MCF 10A (cell line): ENCODE measurements around the gene KIF2A. TPM values are rescaled to one million over a fixed set of nuclear protein-coding genes. Genes with fewer than 3 reads are reported as not detected.

Source experiments
- BruUV-seq: library from RNA; stranded (reverse); fragments of 400-500 nt; replicated peaks from 2 replicates; lab custom pipeline; 2021; lab: Mats Ljungman, UMichigan
- CTCF ChIA-PET: fragments of 300-600 bp; sonication (Branson Sonifier 250); formaldehyde crosslinking; extraction: SDS; loops from one replicate; lab custom pipeline; 2021; ENCODE audit warnings: antibody characterized with exemption, inconsistent platforms; lab: Yijun Ruan, JAX
- POLR2A ChIA-PET: fragments of 300-600, 350-650 bp; sonication (Branson Sonifier 250); formaldehyde crosslinking; extraction: SDS; loops from one replicate; lab custom pipeline; 2020; ENCODE audit warnings: antibody characterized with exemption, inconsistent platforms; lab: Yijun Ruan, JAX
- DNase-seq: peaks from one replicate; pipeline ENCODE4 v3.0.0-alpha.2; 2018; ENCODE audit not compliant: unreplicated experiment
- H3K27ac Mint-ChIP-seq: one replicate; pipeline ENCODE4 v1.8.0; 2022; ENCODE audit warnings: mild to moderate bottlenecking, low read depth, mixed read lengths; ENCODE audit not compliant: unreplicated experiment
- H3K27me3 Mint-ChIP-seq: one replicate; pipeline ENCODE4 v1.8.0; 2022; ENCODE audit warnings: mixed read lengths; ENCODE audit not compliant: insufficient read depth, unreplicated experiment
- H3K36me3 Mint-ChIP-seq: one replicate; pipeline ENCODE4 v1.8.0; 2022; ENCODE audit warnings: mild to moderate bottlenecking, moderate library complexity, mixed read lengths; ENCODE audit not compliant: insufficient read depth, unreplicated experiment
- H3K4me1 Mint-ChIP-seq: one replicate; pipeline ENCODE4 v1.8.0; 2022; ENCODE audit warnings: mixed read lengths; ENCODE audit not compliant: insufficient read depth, unreplicated experiment
- H3K4me3 Mint-ChIP-seq: one replicate; pipeline ENCODE4 v1.8.0; 2022; ENCODE audit warnings: mild to moderate bottlenecking, moderate library complexity, mixed read lengths; ENCODE audit not compliant: unreplicated experiment
- H3K9me3 Mint-ChIP-seq: one replicate; pipeline ENCODE4 v1.8.0; 2022; ENCODE audit warnings: mixed read lengths; ENCODE audit not compliant: unreplicated experiment
- CTCF ChIP-seq: fragments of 200-600 bp; IDR thresholded peaks from one replicate; pipeline ENCODE4 v1.8.0; 2022; ENCODE audit warnings: antibody characterized with exemption, mild to moderate bottlenecking; ENCODE audit not compliant: unreplicated experiment
- intact Hi-C: fragments of 100-400 bp; cut with micrococcal nuclease; formaldehyde crosslinking; loops from 2 replicates; pipeline ENCODE4 v1.14.1; 2022
- total RNA-seq: library from RNA; stranded (reverse); gene quantifications from 2 replicates; pipeline ENCODE4 v1.2.3, GENCODE V29; 2022

The KIF2A gene
- total RNA-seq, 1 experiment from 2014 or later: 61.0 TPM

- ChIA-PET CTCF (interaction anchor here (1.2 kb wide), 1 partner anchor 79 kb away, joined by 3 read pairs; no protein-coding TSS in a partner anchor), POLR2A (no interaction called here)
- BruUV-seq: no TSS peak
- H3K9me3 Mint-ChIP-seq: no peaks in the 10 kb centered on the region
- peaks cover 11% of the 10 kb centered on the region for H3K4me1 Mint-ChIP-seq
- no peaks in the 10 kb centered on the region for H3K36me3 Mint-ChIP-seq
- no peak for DNase-seq
- intact Hi-C loops: no loop called here
- no peak overlapping the region for H3K4me3 Mint-ChIP-seq
- no peaks in the 10 kb centered on the region for H3K27me3 Mint-ChIP-seq
- H3K27ac Mint-ChIP-seq: no peak overlapping the region
- no peak for TF ChIP-seq CTCF
Measured at GRCh38 chr5:62273687-62274086, 32.3 kb upstream of the KIF2A start.

DNA sequence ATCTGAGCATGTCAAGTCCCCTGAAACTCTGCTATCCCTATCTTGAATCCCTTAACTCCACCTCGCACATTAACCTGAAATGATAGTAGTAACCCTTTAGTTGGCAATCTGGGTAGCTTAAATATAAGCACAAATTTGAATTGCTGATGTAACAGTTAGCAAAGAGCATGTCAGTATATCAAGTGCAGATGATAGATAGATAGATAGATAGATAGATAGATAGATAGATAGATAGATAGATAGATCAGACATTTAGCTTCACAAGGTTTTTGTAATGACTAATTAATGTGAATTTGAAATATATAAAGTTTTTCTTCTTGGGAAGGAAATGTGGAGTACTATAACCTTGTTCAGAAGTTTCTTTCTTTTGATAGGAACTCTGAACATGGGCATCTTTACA, 30.4 kb upstream of the KIF2A start:
- Mint-ChIP-seq H3K27ac (no peak overlapping the region), H3K36me3 (no peaks in the 10 kb centered on the region), H3K9me3 (no peaks in the 10 kb centered on the region), H3K4me1 (peaks cover 14% of the 10 kb centered on the region), H3K4me3 (no peak overlapping the region), H3K27me3 (no peaks in the 10 kb centered on the region)
- no peak for DNase-seq
- no peak for TF ChIP-seq CTCF
- intact Hi-C loops: no loop called here
- BruUV-seq: no TSS peak
- ChIA-PET CTCF (no interaction called here), POLR2A (no interaction called here)

DNA sequence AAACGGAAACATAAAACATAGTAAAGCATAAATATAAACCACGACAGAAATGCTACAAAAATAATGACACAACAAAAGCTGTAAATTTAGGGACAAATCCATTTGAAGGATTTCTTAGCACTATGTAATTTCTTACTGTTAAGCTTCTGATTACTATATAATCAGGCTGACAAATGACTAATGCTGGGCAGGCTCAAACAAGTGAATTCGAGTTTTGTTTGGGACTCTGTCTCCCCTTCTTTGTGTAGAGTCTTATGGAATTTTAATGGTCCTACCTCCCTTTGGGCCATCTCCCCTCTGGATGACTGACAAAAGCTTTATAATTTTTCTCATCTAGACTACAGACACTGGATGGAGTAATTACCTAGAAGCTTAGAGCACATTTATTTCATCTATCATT, 24.6 kb upstream of the KIF2A start:
- ChIA-PET POLR2A (interaction anchor here (0.6 to 1.6 kb wide), 10 partner anchors 12 to 1337 kb away, joined by 3 to 8 read pairs (median 4); partner anchors contain the start of genes DIMT1, ERCC8, KIF2A and NDUFAF2), CTCF (interaction anchor here (0.5 to 0.6 kb wide), 3 partner anchors 13 to 51 kb away, joined by 3 to 5 read pairs (median 3); no protein-coding TSS in a partner anchor)
- Mint-ChIP-seq H3K36me3 (no peaks in the 10 kb centered on the region), H3K27ac (no peak overlapping the region), H3K4me3 (no peak overlapping the region), H3K27me3 (no peaks in the 10 kb centered on the region), H3K4me1 (peaks cover 30% of the 10 kb centered on the region), H3K9me3 (no peaks in the 10 kb centered on the region)
- DNase-seq: peak; percentile 38
- intact Hi-C loops: no loop called here
- TF ChIP-seq CTCF: no peak
- no TSS peak for BruUV-seq

DNA sequence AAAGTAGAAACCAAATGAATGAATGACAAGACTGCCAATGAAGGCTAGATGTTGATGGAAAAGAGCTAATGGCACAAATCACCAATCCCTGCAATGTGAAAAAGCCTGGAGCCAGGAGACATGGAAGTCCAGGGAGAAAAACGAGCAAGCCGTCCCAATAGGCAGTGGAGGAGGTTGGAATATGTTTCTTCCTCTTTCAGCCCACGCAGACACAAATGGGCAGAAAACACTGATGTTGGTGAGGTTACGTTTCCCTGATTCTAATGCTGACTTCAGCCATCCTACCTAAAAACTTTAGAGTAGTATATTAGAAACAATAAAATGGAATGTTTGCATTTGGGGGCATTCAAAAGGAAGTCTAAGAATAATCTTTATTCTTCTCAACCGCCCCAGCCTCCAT, 23.9 kb upstream of the KIF2A start:
- BruUV-seq: no TSS peak
- Mint-ChIP-seq H3K4me3 (no peak overlapping the region), H3K4me1 (peaks cover 27% of the 10 kb centered on the region), H3K36me3 (no peaks in the 10 kb centered on the region), H3K9me3 (no peaks in the 10 kb centered on the region), H3K27me3 (no peaks in the 10 kb centered on the region), H3K27ac (no peak overlapping the region)
- no peak for DNase-seq
- POLR2A ChIA-PET: interaction anchor here (0.6 to 1.9 kb wide), 8 partner anchors 14 to 1337 kb away, joined by 3 to 8 read pairs (median 4); partner anchors contain the start of genes DIMT1, ERCC8, KIF2A and NDUFAF2
- CTCF ChIA-PET: interaction anchor here (0.6 kb wide), 1 partner anchor 14 kb away, joined by 3 read pairs; no protein-coding TSS in a partner anchor
- TF ChIP-seq CTCF: no peak
- intact Hi-C loops: no loop called here
